H9 (cell line): ENCODE measurements around the gene AURKA. TPM values are rescaled to one million over a fixed set of nuclear protein-coding genes. Genes with fewer than 3 reads are reported as not detected.

Experiments
- DNase-seq: peaks from one replicate; pipeline ENCODE4 v3.0.0-alpha.2; 2017
- H2AFZ ChIP-seq: one replicate; pipeline ENCODE4 v1.6.1; 2013; ENCODE audit warnings: mild to moderate bottlenecking, low read length, control low read depth, moderate library complexity
- H2AK5ac ChIP-seq: 2 replicates; pipeline ENCODE4 v1.6.1; 2013; ENCODE audit warnings: low read length, control low read depth, mixed read lengths; ENCODE audit not compliant: insufficient read length
- H2BK120ac ChIP-seq: one replicate; pipeline ENCODE4 v1.6.1; 2013; ENCODE audit warnings: low read depth, mild to moderate bottlenecking, low read length, control low read depth, inconsistent platforms; ENCODE audit not compliant: poor library complexity, severe bottlenecking
- H2BK12ac ChIP-seq: 2 replicates; pipeline ENCODE4 v1.6.1; 2013; ENCODE audit warnings: low read length, control low read depth, mixed read lengths, low read depth; ENCODE audit not compliant: insufficient read length
- H2BK15ac ChIP-seq: 2 replicates; pipeline ENCODE4 v1.6.1; 2013; ENCODE audit warnings: low read depth, low read length, control low read depth
- H2BK20ac ChIP-seq: one replicate; pipeline ENCODE4 v1.6.1; 2013; ENCODE audit warnings: low read depth, mild to moderate bottlenecking, low read length, control low read depth, inconsistent platforms; ENCODE audit not compliant: poor library complexity, severe bottlenecking
- H2BK5ac ChIP-seq: 2 replicates; pipeline ENCODE4 v1.6.1; 2013; ENCODE audit warnings: low read length, control low read depth, mixed read lengths; ENCODE audit not compliant: insufficient read length
- H3K14ac ChIP-seq: 2 replicates; pipeline ENCODE4 v1.6.1; 2013; ENCODE audit warnings: low read length, control low read depth; ENCODE audit not compliant: insufficient read depth
- H3K18ac ChIP-seq: 2 replicates; pipeline ENCODE4 v1.6.1; 2013; ENCODE audit warnings: low read depth, mild to moderate bottlenecking, mixed read lengths, low read length, control low read depth; ENCODE audit not compliant: insufficient read length
- H3K23ac ChIP-seq: 2 replicates; pipeline ENCODE4 v1.6.1; 2013; ENCODE audit warnings: low read length, control low read depth, mixed read lengths, low read depth; ENCODE audit not compliant: insufficient read length
- H3K23me2 ChIP-seq: 2 replicates; pipeline ENCODE4 v1.6.1; 2013; ENCODE audit warnings: low read depth, mild to moderate bottlenecking, mixed read lengths, low read length, control low read depth; ENCODE audit not compliant: insufficient read length, poor library complexity, severe bottlenecking
- H3K27ac ChIP-seq: 2 replicates; pipeline ENCODE4 v1.5.1; 2013; ENCODE audit warnings: low read length, control low read depth, mixed read lengths, low read depth; ENCODE audit not compliant: insufficient read length
- H3K27me3 ChIP-seq: 2 replicates; pipeline ENCODE4 v1.6.1; 2013; ENCODE audit warnings: low read length, control low read depth, inconsistent platforms; ENCODE audit not compliant: insufficient read depth
- H3K4ac ChIP-seq: 2 replicates; pipeline ENCODE4 v1.6.1; 2013; ENCODE audit warnings: low read depth, mild to moderate bottlenecking, control low read depth, inconsistent platforms, low read length, moderate library complexity
- H3K4me1 ChIP-seq: 2 replicates; pipeline ENCODE4 v1.6.1; 2013; ENCODE audit warnings: low read length, control low read depth, inconsistent platforms; ENCODE audit not compliant: insufficient read depth
- H3K4me2 ChIP-seq: 2 replicates; pipeline ENCODE4 v1.6.1; 2013; ENCODE audit warnings: low read length, control low read depth, mixed read lengths; ENCODE audit not compliant: insufficient read length, insufficient read depth
- H3K56ac ChIP-seq: 2 replicates; pipeline ENCODE4 v1.6.1; 2013; ENCODE audit warnings: low read depth, mild to moderate bottlenecking, mixed read lengths, low read length, control low read depth; ENCODE audit not compliant: insufficient read length
- H3K79me1 ChIP-seq: 2 replicates; pipeline ENCODE4 v1.6.1; 2013; ENCODE audit warnings: low read depth, mild to moderate bottlenecking, moderate library complexity, low read length, control low read depth, inconsistent platforms; ENCODE audit not compliant: insufficient read depth, poor library complexity, severe bottlenecking
- H3K79me2 ChIP-seq: 2 replicates; pipeline ENCODE4 v1.6.1; 2013; ENCODE audit warnings: low read length, control low read depth, inconsistent platforms; ENCODE audit not compliant: insufficient read depth
- H3K9ac ChIP-seq: 2 replicates; pipeline ENCODE4 v1.6.1; 2013; ENCODE audit warnings: low read length, control low read depth, mixed read lengths; ENCODE audit not compliant: insufficient read length; ENCODE audit errors: extremely low read depth
- H3K9me3 ChIP-seq: one replicate; pipeline ENCODE4 v1.6.1; 2013; ENCODE audit warnings: low read depth, low read length, inconsistent platforms; ENCODE audit not compliant: control insufficient read depth
- H3T11ph ChIP-seq: one replicate; pipeline ENCODE4 v1.6.1; 2013; ENCODE audit warnings: mild to moderate bottlenecking, low read length, control low read depth, inconsistent platforms
- H4K20me1 ChIP-seq: one replicate; pipeline ENCODE4 v1.6.1; 2013; ENCODE audit not compliant: control insufficient read depth, insufficient read length, insufficient read depth
- H4K5ac ChIP-seq: 2 replicates; pipeline ENCODE4 v1.6.1; 2013; ENCODE audit warnings: low read depth, mild to moderate bottlenecking, mixed read lengths, low read length, control low read depth; ENCODE audit not compliant: insufficient read length
- H4K8ac ChIP-seq: replicated peaks from 2 replicates; pipeline ENCODE4 v1.6.1; 2013; ENCODE audit warnings: low read length, control low read depth, mixed read lengths, low read depth; ENCODE audit not compliant: insufficient read length
- H4K91ac ChIP-seq: 2 replicates; pipeline ENCODE4 v1.6.1; 2013; ENCODE audit warnings: low read depth, mild to moderate bottlenecking, moderate library complexity, mixed read lengths, low read length, control low read depth; ENCODE audit not compliant: insufficient read length
- H3K27ac Mint-ChIP-seq, 3 experiments: 2 replicates in 2 of 3; 3 replicates in 1 of 3; pipeline ENCODE4 v1.8.0; 2020 to 2021; ENCODE audit warnings: mixed read lengths in 3 of 3, mild to moderate bottlenecking in 1 of 3, moderate library complexity in 1 of 3
- H3K27me3 Mint-ChIP-seq: 2 replicates; pipeline ENCODE4 v1.8.0; 2021; ENCODE audit warnings: low read depth, mild to moderate bottlenecking, moderate library complexity, mixed read lengths
- H3K36me3 Mint-ChIP-seq, 3 experiments: 2 replicates in 2 of 3; 3 replicates in 1 of 3; pipeline ENCODE4 v1.8.0; 2020 to 2021; ENCODE audit warnings: low read depth in 3 of 3, mixed read lengths in 3 of 3; ENCODE audit not compliant: insufficient read depth in 1 of 3
- H3K4me1 Mint-ChIP-seq, 2 experiments: 2 replicates each; pipeline ENCODE4 v1.8.0; 2020; ENCODE audit warnings: mixed read lengths in 2 of 2
- H3K4me3 Mint-ChIP-seq, 2 experiments: 2 replicates in 1 of 2; 3 replicates in 1 of 2; pipeline ENCODE4 v1.8.0; 2020 to 2021; ENCODE audit warnings: mild to moderate bottlenecking in 2 of 2, mixed read lengths in 2 of 2, moderate library complexity in 1 of 2
- H3K9me3 Mint-ChIP-seq, 2 experiments: 2 replicates in 1 of 2; 3 replicates in 1 of 2; pipeline ENCODE4 v1.8.0; 2020; ENCODE audit warnings: mild to moderate bottlenecking in 2 of 2, mixed read lengths in 2 of 2, moderate library complexity in 1 of 2
- WGBS: extraction: QIAGEN DNeasy Blood & Tissue Kit; methylation state at CpG from one replicate; pipeline ENCODE4 v1.1.7; 2013; ENCODE audit warnings: missing lambda C conversion rate, low lambda C conversion rate, mixed read lengths; ENCODE audit not compliant: insufficient read length; ENCODE audit errors: extremely low coverage; 5-methylcytosine and 5-hydroxymethylcytosine counted together
- total RNA-seq: library from RNA; stranded (reverse); gene quantifications from 2 replicates; pipeline ENCODE4 v1.2.1, GENCODE V29; 2021
- TF ChIP-seq, protein P1 (sequence below): fragments of 200-600 bp; sonication (generic); conservative IDR thresholded peaks from 3 replicates; pipeline ENCODE4 v1.8.0; 2021; ENCODE audit warnings: antibody characterized with exemption, mild to moderate bottlenecking

AURKA gene
- total RNA-seq, 1 experiment from 2014 or later, result 86.8 TPM

DNA sequence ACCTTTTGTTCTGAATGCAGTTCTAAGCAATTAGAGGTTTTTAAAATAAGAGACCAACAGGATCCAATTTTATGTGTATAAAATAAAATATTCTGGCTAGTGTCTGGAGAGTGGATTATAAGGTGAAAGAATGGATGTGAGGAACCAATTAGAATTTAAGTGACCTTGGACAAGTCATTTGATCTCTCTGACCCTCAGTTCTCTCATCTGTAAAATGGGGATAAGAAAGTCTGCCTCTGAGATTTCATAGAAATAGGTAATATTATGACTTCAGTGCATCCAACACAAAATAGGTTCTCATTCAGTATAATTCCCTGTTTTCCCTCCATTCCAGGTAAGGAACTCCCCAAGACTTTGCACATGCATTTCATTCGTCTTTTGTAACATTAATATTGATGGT, 38.9 kb upstream of the AURKA start:
- Mint-ChIP-seq H3K27me3 (peaks cover 39% of the 10 kb centered on the region), H3K36me3 (no peaks in the 10 kb centered on the region), H3K4me3 (no peak overlapping the region), H3K27ac (no peak overlapping the region), H3K9me3 (no peaks in the 10 kb centered on the region), H3K4me1 (no peaks in the 10 kb centered on the region)
- H3K27ac ChIP-seq, result no peak overlapping the region
- H3K27me3 ChIP-seq, result peaks cover 2% of the 10 kb centered on the region; the same call in 1 of the 2 replicates
- H3K18ac ChIP-seq, result no peak overlapping the region
- DNase-seq, result no peak
- H2BK15ac ChIP-seq, result no peak overlapping the region
- no peaks in the 10 kb centered on the region for H3K79me2 ChIP-seq
- no peak overlapping the region for H3K56ac ChIP-seq
- no peak overlapping the region for H4K91ac ChIP-seq
- TF ChIP-seq, protein P1, sequence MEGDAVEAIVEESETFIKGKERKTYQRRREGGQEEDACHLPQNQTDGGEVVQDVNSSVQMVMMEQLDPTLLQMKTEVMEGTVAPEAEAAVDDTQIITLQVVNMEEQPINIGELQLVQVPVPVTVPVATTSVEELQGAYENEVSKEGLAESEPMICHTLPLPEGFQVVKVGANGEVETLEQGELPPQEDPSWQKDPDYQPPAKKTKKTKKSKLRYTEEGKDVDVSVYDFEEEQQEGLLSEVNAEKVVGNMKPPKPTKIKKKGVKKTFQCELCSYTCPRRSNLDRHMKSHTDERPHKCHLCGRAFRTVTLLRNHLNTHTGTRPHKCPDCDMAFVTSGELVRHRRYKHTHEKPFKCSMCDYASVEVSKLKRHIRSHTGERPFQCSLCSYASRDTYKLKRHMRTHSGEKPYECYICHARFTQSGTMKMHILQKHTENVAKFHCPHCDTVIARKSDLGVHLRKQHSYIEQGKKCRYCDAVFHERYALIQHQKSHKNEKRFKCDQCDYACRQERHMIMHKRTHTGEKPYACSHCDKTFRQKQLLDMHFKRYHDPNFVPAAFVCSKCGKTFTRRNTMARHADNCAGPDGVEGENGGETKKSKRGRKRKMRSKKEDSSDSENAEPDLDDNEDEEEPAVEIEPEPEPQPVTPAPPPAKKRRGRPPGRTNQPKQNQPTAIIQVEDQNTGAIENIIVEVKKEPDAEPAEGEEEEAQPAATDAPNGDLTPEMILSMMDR, result no peak
- H3K23ac ChIP-seq, result no peak overlapping the region
- no peak overlapping the region for H2BK120ac ChIP-seq
- no peak overlapping the region for H3K4me2 ChIP-seq
- no peaks in the 10 kb centered on the region for H3K79me1 ChIP-seq
- H4K20me1 ChIP-seq, result no peaks in the 10 kb centered on the region
- WGBS, result no CpG with 5 or more reads among the region's 1 CpG
- H2AFZ ChIP-seq, result no peak overlapping the region
- no peaks in the 10 kb centered on the region for H3K4me1 ChIP-seq
- no peak overlapping the region for H3K4ac ChIP-seq
- no peak overlapping the region for H3T11ph ChIP-seq
- H3K9ac ChIP-seq, result no peak overlapping the region
- no peak overlapping the region for H2BK5ac ChIP-seq
- H3K23me2 ChIP-seq, result no peaks in the 10 kb centered on the region
- H4K5ac ChIP-seq, result no peak overlapping the region
- H3K9me3 ChIP-seq, result no peaks in the 10 kb centered on the region
- no peak overlapping the region for H2BK20ac ChIP-seq
- H2BK12ac ChIP-seq, result no peak overlapping the region
- H3K14ac ChIP-seq, result no peak overlapping the region
- no peak overlapping the region for H4K8ac ChIP-seq
- H2AK5ac ChIP-seq, result no peak overlapping the region
